Measurements from ENCODE around the gene G6PD.
"Not testable (repeated sequence)": the region's sequence is repeated elsewhere in the genome, so short reads cannot be mapped to it uniquely, and the experiment has no call there.

G6PD gene

DNA sequence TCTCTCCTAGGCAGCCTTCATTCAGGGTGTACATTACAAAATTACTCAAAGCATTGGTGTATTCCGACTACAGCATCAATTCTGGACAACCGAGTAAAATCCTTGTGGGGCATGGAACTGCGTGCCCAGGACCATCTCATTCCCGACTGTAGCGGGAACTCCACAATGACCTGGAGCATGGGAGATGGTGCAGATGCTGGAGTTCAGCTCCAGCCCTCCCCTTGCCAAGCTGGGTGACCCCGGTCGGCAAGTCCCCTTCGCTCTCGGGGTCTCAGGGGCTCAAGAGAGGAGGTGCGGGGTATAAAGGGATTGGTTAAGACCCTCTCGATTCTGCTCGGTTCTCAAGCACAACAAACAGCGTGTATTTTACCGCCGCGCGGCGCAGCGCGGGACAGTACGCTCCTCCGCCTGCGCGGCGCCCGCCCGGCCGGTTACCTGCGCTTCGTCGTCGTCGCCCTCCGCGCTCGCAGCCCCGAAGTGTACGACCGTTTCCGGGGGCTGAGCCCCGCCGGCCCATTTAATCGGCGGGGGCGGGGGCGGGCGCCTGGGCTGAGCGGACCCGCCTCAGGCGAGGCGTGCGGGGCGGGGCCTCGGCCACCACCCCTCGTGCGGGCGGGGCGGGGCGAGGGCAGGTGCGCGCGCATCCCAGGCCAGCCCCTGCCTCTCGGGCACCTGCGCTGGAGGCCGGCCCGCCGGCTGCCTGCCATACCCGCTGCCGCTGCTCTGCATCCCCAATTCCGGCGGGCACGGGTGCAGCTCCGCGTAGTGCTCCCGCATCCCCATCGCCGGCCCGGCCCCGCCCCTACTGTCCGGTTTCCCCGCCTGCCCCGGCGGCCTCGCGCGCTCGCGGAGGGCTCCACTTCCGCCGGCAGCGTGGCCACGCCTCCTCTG is at the start of gene G6PD:
TSS of gene G6PD (minus strand) at position 493 of the 891 bp plus-strand sequence. CDS start 691 bp downstream, outside the sequence.
- H3K4me1 ChIP-seq (ENCODE audit: control insufficient read depth, insufficient read depth, low read length, unreplicated experiment), result peaks cover 36% of the 10 kb centered on the region
- no peaks in the 10 kb centered on the region for H3K27me3 ChIP-seq (ENCODE audit: insufficient read depth, low read length)
- H3K79me2 ChIP-seq (ENCODE audit: control insufficient read depth, insufficient read depth, low read length, unreplicated experiment), result peaks cover 55% of the 10 kb centered on the region
- no peaks in the 10 kb centered on the region; the same call in 1 of the 2 replicates for H3K36me3 ChIP-seq (ENCODE audit: insufficient read depth, low read length)
- H3K4me3 ChIP-seq (ENCODE audit: low read depth, low read length), result peak within 1 kb of the TSS; percentile 84
- H3K27ac ChIP-seq (ENCODE audit: low read depth, low read length), result peak within 1 kb of the TSS; percentile 90
- peak within 1 kb of the TSS; percentile 13 for H2AFZ ChIP-seq (ENCODE audit: low read length, unreplicated experiment)

DNA sequence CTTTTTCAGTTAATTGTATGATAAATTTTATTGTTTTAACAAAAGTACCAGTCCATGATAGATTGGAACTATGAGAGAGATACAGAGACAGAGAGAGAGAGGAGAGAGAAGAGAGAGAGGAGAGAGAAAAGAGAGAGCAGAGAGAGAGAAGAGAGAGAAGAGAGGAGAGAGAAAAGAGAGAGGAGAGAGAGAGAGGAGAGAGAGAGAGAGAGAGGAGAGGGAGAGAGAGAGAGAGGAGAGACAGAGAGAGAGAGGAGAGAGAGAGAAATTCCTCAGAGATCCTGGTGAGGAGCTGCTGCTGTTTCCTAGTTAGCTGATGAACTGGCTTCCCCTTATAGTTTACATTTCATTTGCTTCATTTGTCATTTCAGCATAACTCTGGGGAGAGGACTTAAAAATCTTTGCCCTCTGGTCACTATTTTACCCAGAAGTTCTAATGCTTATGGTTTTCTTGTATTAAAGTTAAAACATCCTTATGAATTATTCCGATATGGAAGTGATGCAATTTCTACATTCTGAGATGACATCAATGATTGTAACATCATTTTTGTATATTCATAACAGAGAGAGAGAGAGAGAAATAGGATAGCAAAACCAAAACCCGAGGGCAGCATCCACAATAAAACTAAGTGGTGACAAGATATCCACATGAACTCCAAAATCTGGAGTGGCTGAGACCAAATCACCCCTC is 49.1 kb upstream of the G6PD start:
- Histone ChIP-seq H3K4me1 (ENCODE audit: control insufficient read depth, insufficient read depth, low read length, unreplicated experiment) (peaks cover 11% of the 10 kb centered on the region), H3K27me3 (ENCODE audit: insufficient read depth, low read length) (no peaks in the 10 kb centered on the region), H3K79me2 (ENCODE audit: control insufficient read depth, insufficient read depth, low read length, unreplicated experiment) (no peaks in the 10 kb centered on the region), H2AFZ (ENCODE audit: low read length, unreplicated experiment) (no peak overlapping the region), H3K27ac (ENCODE audit: low read depth, low read length) (no peak overlapping the region), H3K4me3 (ENCODE audit: low read depth, low read length) (no peak overlapping the region), H3K36me3 (ENCODE audit: insufficient read depth, low read length) (no peaks in the 10 kb centered on the region)

DNA sequence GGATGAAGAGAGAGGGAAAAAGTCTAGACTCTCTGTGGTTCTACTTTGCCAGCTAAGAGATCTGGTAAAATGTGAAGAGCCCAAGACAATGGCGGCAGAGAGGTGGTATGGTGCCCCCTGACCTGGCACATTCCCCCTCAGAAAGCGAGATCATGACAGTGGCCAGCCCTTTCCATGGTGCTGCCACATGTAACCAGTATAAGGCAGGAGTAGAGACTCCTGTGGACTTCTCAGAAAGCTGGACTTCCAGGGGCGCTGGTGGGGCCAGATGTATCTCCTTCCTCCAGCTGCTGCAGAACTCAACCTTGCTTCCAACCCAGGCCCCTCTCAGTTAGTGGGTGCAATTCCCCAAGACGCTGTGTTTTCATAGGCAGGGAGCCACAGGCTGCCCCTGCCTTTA is 47.8 kb upstream of the G6PD start:
- Histone ChIP-seq H3K79me2 (ENCODE audit: control insufficient read depth, insufficient read depth, low read length, unreplicated experiment) (no peaks in the 10 kb centered on the region), H3K27me3 (ENCODE audit: insufficient read depth, low read length) (no peaks in the 10 kb centered on the region), H3K4me1 (ENCODE audit: control insufficient read depth, insufficient read depth, low read length, unreplicated experiment) (peaks cover 4% of the 10 kb centered on the region), H3K4me3 (ENCODE audit: low read depth, low read length) (no peak overlapping the region), H3K36me3 (ENCODE audit: insufficient read depth, low read length) (no peaks in the 10 kb centered on the region), H2AFZ (ENCODE audit: low read length, unreplicated experiment) (no peak overlapping the region), H3K27ac (ENCODE audit: low read depth, low read length) (no peak overlapping the region)

DNA sequence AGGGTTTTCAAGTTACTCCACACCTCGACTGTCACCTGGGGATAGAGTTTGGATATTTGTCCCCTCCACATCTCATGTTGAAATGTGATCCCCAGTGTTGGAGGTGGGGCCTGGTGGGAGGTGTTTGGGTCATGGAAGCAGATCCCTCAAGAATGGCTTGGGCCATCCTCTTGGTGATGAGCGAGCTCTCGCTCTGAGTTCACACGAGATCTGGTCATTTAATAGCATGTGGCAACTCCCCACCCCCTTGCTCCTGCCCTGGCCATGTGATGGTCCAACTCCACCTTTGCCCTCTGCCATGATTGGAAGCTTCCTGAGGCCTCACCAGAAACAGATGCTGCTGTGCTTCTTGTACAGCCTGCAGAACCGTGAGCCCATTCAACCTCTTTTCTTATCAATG is 46.6 kb upstream of the G6PD start:
- no peak overlapping the region for H2AFZ ChIP-seq (ENCODE audit: low read length, unreplicated experiment)
- peaks cover 4% of the 10 kb centered on the region for H3K4me1 ChIP-seq (ENCODE audit: control insufficient read depth, insufficient read depth, low read length, unreplicated experiment)
- H3K4me3 ChIP-seq (ENCODE audit: low read depth, low read length), result no peak overlapping the region
- H3K36me3 ChIP-seq (ENCODE audit: insufficient read depth, low read length), result no peaks in the 10 kb centered on the region
- H3K79me2 ChIP-seq (ENCODE audit: control insufficient read depth, insufficient read depth, low read length, unreplicated experiment), result no peaks in the 10 kb centered on the region
- no peak overlapping the region for H3K27ac ChIP-seq (ENCODE audit: low read depth, low read length)
- no peaks in the 10 kb centered on the region for H3K27me3 ChIP-seq (ENCODE audit: insufficient read depth, low read length)

DNA sequence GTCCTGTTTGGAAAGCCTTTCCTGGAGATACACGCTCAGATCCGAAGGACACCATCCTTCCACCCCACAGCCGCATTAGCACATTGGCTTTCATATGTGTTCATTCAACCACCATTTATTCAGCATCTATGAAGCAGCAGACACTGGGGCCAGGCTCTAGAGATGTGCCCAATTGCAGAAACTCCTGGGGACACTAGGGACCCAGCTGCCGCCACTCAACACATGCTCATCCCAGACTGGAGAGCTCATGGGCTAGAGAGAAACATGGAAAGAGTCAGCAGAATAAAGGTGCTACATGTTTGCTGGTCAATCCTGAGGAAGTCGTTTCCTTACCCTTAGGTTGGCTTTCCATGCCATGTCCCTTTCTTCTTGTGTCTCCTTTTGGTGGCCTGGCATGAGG is 45.9 kb upstream of the G6PD start:
- Histone ChIP-seq H3K79me2 (ENCODE audit: control insufficient read depth, insufficient read depth, low read length, unreplicated experiment) (no peaks in the 10 kb centered on the region), H2AFZ (ENCODE audit: low read length, unreplicated experiment) (no peak overlapping the region), H3K4me1 (ENCODE audit: control insufficient read depth, insufficient read depth, low read length, unreplicated experiment) (peaks cover 4% of the 10 kb centered on the region), H3K36me3 (ENCODE audit: insufficient read depth, low read length) (no peaks in the 10 kb centered on the region), H3K27ac (ENCODE audit: low read depth, low read length) (no peak overlapping the region), H3K4me3 (ENCODE audit: low read depth, low read length) (no peak overlapping the region), H3K27me3 (ENCODE audit: insufficient read depth, low read length) (no peaks in the 10 kb centered on the region)

DNA sequence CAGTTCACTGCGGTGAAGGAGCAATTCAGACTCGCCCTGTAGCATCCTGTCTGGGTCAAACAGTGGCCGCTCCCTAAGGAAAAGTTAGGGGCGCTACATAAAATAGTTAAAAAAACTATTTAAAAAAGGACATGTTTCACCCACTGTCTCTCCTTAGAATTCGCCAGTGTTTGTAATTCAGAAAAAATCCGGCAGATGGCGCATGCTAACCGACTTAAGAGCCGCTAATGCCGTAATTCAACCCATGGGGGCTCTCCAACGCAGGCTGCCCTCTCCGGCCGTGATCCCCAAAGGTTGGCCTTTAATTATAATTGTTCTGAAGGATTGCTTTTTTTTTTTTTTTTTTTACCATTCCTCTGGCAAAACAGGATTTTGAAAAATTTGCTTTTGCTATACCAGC is 43.8 kb upstream of the G6PD start:
- H3K36me3 ChIP-seq (ENCODE audit: insufficient read depth, low read length); H3K4me1 ChIP-seq (ENCODE audit: control insufficient read depth, insufficient read depth, low read length, unreplicated experiment); H3K27me3 ChIP-seq (ENCODE audit: insufficient read depth, low read length); H2AFZ ChIP-seq (ENCODE audit: low read length, unreplicated experiment); H3K79me2 ChIP-seq (ENCODE audit: control insufficient read depth, insufficient read depth, low read length, unreplicated experiment); H3K27ac ChIP-seq (ENCODE audit: low read depth, low read length); H3K4me3 ChIP-seq (ENCODE audit: low read depth, low read length): not testable (repeated sequence)

DNA sequence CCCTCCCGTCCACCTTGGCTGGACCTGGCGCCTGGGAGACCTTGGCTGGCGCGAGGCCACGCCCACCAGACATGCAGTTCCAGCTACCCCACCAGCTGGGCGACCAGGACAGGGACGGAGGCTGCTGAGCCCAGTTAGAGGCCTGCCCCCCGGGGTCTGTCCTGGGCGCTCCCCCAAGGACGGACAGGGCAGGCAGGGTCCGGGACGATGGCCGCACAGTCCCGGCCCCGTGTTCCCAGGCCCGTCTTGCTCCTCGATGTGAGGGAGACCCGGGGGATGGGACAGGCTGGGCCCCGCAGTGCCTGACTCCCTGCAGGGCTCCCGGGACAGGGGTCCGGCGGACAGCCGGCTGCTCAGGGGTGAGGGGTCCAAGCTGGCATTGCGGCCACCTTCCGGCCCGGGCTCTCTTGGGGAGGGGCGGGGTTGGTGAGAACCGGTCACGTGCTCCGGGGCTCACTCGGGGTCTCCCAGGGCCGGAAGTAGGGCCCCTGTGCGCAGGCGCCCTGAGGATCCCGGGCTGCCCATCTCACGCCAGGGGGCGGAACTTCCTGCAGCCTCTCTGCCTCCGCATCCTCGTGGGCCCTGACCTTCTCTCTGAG is 38.0 kb upstream of the G6PD start, which contains the start of gene CTAG1A:
TSS of gene CTAG1A (plus strand) at position 549 of the 599 bp plus-strand sequence. CDS start 74 bp downstream, outside the sequence.
- H3K4me3 ChIP-seq (ENCODE audit: low read depth, low read length); H3K27me3 ChIP-seq (ENCODE audit: insufficient read depth, low read length); H2AFZ ChIP-seq (ENCODE audit: low read length, unreplicated experiment); H3K27ac ChIP-seq (ENCODE audit: low read depth, low read length); H3K36me3 ChIP-seq (ENCODE audit: insufficient read depth, low read length); H3K79me2 ChIP-seq (ENCODE audit: control insufficient read depth, insufficient read depth, low read length, unreplicated experiment); H3K4me1 ChIP-seq (ENCODE audit: control insufficient read depth, insufficient read depth, low read length, unreplicated experiment): not testable (repeated sequence)

DNA sequence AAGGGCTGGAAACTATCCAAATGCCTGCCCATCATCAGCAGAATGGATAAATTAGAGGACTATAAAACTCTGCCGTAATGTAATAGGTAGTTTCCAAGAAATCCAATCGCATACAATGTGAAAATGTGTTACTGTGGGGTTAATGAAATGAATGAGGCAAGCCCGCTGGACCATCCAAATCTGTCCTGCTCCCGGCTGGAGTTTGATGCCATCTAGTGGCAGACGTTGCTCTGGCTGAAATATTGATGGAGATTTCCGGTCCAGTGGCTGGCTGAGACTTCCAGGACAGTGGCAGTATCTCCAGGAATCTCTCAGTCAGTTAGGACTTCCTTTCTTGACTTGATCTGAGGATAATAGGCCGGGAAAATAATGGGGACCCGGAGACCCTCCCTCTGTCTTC is 36.3 kb upstream of the G6PD start:
- H3K79me2 ChIP-seq (ENCODE audit: control insufficient read depth, insufficient read depth, low read length, unreplicated experiment); H3K27me3 ChIP-seq (ENCODE audit: insufficient read depth, low read length); H3K36me3 ChIP-seq (ENCODE audit: insufficient read depth, low read length); H3K27ac ChIP-seq (ENCODE audit: low read depth, low read length); H3K4me3 ChIP-seq (ENCODE audit: low read depth, low read length); H3K4me1 ChIP-seq (ENCODE audit: control insufficient read depth, insufficient read depth, low read length, unreplicated experiment); H2AFZ ChIP-seq (ENCODE audit: low read length, unreplicated experiment): not testable (repeated sequence)

DNA sequence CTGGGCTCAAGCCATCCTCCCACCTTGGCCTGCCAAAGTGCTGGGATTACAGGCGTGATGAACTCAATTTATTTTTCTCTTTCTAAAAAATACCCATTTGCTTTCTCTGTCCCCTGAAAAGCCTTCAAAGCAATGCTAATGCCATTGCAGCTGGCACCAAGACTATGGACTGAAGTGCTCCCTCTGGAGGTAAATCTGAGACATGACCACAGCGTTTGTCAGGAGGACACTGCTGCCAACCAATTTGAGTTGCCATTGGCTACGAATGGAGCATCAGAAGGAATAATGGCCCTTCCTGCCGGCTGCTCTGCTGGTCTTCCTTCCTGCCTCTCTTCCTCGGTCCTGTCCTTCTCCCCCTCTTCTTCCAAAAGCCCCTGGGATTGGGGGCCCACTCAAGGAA is 28.4 kb upstream of the G6PD start:
- H3K27ac ChIP-seq (ENCODE audit: low read depth, low read length); H3K27me3 ChIP-seq (ENCODE audit: insufficient read depth, low read length); H3K79me2 ChIP-seq (ENCODE audit: control insufficient read depth, insufficient read depth, low read length, unreplicated experiment); H3K36me3 ChIP-seq (ENCODE audit: insufficient read depth, low read length); H3K4me1 ChIP-seq (ENCODE audit: control insufficient read depth, insufficient read depth, low read length, unreplicated experiment); H3K4me3 ChIP-seq (ENCODE audit: low read depth, low read length); H2AFZ ChIP-seq (ENCODE audit: low read length, unreplicated experiment): not testable (repeated sequence)

DNA sequence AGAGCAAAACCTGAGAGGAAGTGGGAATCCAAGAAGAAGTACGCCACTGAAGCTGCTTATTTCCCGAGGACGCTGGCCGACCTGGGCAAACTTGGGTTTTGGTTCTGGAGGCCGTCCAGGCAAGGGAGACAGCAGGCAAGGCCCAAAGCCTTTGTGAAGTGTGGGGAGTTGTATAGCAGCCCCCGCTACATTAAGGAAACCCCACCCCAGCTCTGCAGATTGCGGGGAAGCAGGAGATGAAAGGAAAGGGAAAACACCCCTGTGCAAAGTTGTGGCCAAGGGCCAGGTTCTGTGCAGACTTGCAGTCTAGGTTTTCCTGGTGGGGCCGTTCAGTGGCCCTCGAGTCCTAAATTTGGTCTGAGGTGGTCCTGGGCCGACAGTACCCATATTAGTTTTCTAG is 26.4 kb upstream of the G6PD start:
- not testable (repeated sequence) for H3K36me3 ChIP-seq (ENCODE audit: insufficient read depth, low read length); H3K79me2 ChIP-seq (ENCODE audit: control insufficient read depth, insufficient read depth, low read length, unreplicated experiment)

More for the DNA sequence above, 26.4 kb upstream of the G6PD start:
- H3K4me1 ChIP-seq (ENCODE audit: control insufficient read depth, insufficient read depth, low read length, unreplicated experiment); H2AFZ ChIP-seq (ENCODE audit: low read length, unreplicated experiment); H3K27me3 ChIP-seq (ENCODE audit: insufficient read depth, low read length); H3K4me3 ChIP-seq (ENCODE audit: low read depth, low read length); H3K27ac ChIP-seq (ENCODE audit: low read depth, low read length): not testable (repeated sequence)

Measured in ACC112 (cell line).